C4-2B (cell line): ENCODE measurements around the gene HEBP2.

Source experiments
- CTCF ChIP-seq: fragments of 450-650 bp; conservative IDR thresholded peaks from 2 replicates; pipeline ENCODE4 v1.5.1; 2017; ENCODE audit warnings: mild to moderate bottlenecking
- ZFX ChIP-seq: fragments of 450-650 bp; IDR thresholded peaks from 2 replicates; pipeline ENCODE4 v1.6.1; 2017

GRCh38 chr6:138377844-138378243 is 26.2 kb upstream of the HEBP2 start, which contains the start of gene SMIM28:
- TF ChIP-seq CTCF: no peak
- TF ChIP-seq ZFX: no peak
